Upper lobe of left lung (tissue), 6 donors: ENCODE data around the gene ITGAX. TPM values are rescaled to one million over a fixed set of nuclear protein-coding genes. Genes with fewer than 3 reads are reported as not detected.
"Not testable (repeated sequence)": the region's sequence is repeated elsewhere in the genome, so short reads cannot be mapped to it uniquely, and the experiment has no call there.

Source experiments
- ATAC-seq, 2 donors: fragments of 200-7000 bp; cut with Tn5 transposase; one replicate each; pipeline ENCODE4 v1.9.1; 2022; ENCODE audit warnings: mild to moderate bottlenecking in 2 of 2, moderate library complexity in 2 of 2; ENCODE audit not compliant: low FRiP score in 2 of 2
- DNase-seq, 2 donors: peaks; one replicate each; pipeline ENCODE4 v3.0.0-alpha.2; 2019 to 2020
- H3K27ac ChIP-seq, 4 donors: fragments of 200-600 bp; sonication (generic); one replicate each; pipeline ENCODE4 v1.5.1; 2016 to 2019
- H3K27me3 ChIP-seq, 4 donors: fragments of 200-600 bp; sonication (generic); one replicate each; pipeline ENCODE4 v1.5.1; 2017 to 2019
- H3K36me3 ChIP-seq, 4 donors: fragments of 200-600 bp; sonication (generic); one replicate each; pipeline ENCODE4 v1.5.1; 2016 to 2019
- H3K4me1 ChIP-seq, 4 donors: fragments of 200-600 bp; sonication (generic); one replicate each; pipeline ENCODE4 v1.5.1; 2018 to 2019
- H3K4me3 ChIP-seq, 4 donors: fragments of 200-600 bp; sonication (generic); one replicate each; pipeline ENCODE4 v1.5.1; 2017 to 2019; ENCODE audit warnings: mild to moderate bottlenecking in 2 of 4, moderate library complexity in 1 of 4
- H3K9me3 ChIP-seq, 4 donors: fragments of 200-600 bp; sonication (generic); one replicate each; pipeline ENCODE4 v1.5.1; 2018 to 2019
- EP300 ChIP-seq, 4 donors: sonication (generic); formaldehyde crosslinking; IDR thresholded peaks; one replicate each; pipeline ENCODE4 v1.5.1; 2017; ENCODE audit warnings: antibody characterized with exemption in 4 of 4, control low read depth in 2 of 4
- POLR2A ChIP-seq, 4 donors: fragments of 450-650 bp; IDR thresholded peaks; one replicate each; pipeline ENCODE4 v1.5.1; 2016 to 2017; ENCODE audit warnings: antibody characterized with exemption in 4 of 4, mild to moderate bottlenecking in 2 of 4
- POLR2AphosphoS5 ChIP-seq, 2 donors: sonication (generic); formaldehyde crosslinking; IDR thresholded peaks; one replicate each; pipeline ENCODE4 v1.5.1; 2017; ENCODE audit warnings: antibody characterized with exemption in 2 of 2
- WGBS, 2 donors: methylation state at CpG; one replicate each; pipeline ENCODE4 v1.1.5; 2017 to 2018; 5-methylcytosine and 5-hydroxymethylcytosine counted together
- total RNA-seq, 6 donors: library from RNA; depleted of rRNA in 4 of 6; stranded (reverse); fragments of >200 nt in 4 of 6; gene quantifications; one replicate each; pipeline versions ENCODE4 v1.1.0 to v1.2.1, GENCODE V29; 2016 to 2021
- TF ChIP-seq, protein P1 (sequence below), 6 experiments: fragments of 450-650 bp in 4 of 6; fragments of 200-600 bp in 2 of 6; sonication (generic) in 2 of 6; IDR thresholded peaks; one replicate each; pipeline ENCODE4 v1.5.1; 2016 to 2019; ENCODE audit warnings: antibody characterized with exemption in 6 of 6
- donor health status: DM: no; HTN: no; CAD: no; lungs with moderate emphysema.
- donor health status: DM: no; HTN: yes; CAD: no; lungs with severe emphysema.

The ITGAX gene
- total RNA-seq, 6 donors from 2014 or later: 24.0 to 318 (median 134) TPM

- TF ChIP-seq POLR2A (IDR thresholded peaks at IDR 0.05) (no peak), EP300 (IDR thresholded peaks at IDR 0.05) (no peak), POLR2AphosphoS5 (IDR thresholded peaks at IDR 0.05) (no peak)
- TF ChIP-seq, protein P1, sequence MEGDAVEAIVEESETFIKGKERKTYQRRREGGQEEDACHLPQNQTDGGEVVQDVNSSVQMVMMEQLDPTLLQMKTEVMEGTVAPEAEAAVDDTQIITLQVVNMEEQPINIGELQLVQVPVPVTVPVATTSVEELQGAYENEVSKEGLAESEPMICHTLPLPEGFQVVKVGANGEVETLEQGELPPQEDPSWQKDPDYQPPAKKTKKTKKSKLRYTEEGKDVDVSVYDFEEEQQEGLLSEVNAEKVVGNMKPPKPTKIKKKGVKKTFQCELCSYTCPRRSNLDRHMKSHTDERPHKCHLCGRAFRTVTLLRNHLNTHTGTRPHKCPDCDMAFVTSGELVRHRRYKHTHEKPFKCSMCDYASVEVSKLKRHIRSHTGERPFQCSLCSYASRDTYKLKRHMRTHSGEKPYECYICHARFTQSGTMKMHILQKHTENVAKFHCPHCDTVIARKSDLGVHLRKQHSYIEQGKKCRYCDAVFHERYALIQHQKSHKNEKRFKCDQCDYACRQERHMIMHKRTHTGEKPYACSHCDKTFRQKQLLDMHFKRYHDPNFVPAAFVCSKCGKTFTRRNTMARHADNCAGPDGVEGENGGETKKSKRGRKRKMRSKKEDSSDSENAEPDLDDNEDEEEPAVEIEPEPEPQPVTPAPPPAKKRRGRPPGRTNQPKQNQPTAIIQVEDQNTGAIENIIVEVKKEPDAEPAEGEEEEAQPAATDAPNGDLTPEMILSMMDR (IDR thresholded peaks at IDR 0.05): no peak
- 61 to 77% methylated on average over 1 of the region's 1 CpG for WGBS, 2 donors
- Histone ChIP-seq H3K9me3 (no peaks in the 10 kb centered on the region), H3K27ac (no peak overlapping the region), H3K27me3 (peaks cover 0 to 12% (median 0%) of the 10 kb centered on the region in 4 donors), H3K4me1 (peaks cover 0 to 9% (median 4%) of the 10 kb centered on the region in 4 donors), H3K4me3 (no peak overlapping the region), H3K36me3 (no peaks in the 10 kb centered on the region)
- ATAC-seq (no peak), DNase-seq (no peak)
Measured at GRCh38 chr16:31334934-31335333, 20.0 kb upstream of the ITGAX start.

DNA sequence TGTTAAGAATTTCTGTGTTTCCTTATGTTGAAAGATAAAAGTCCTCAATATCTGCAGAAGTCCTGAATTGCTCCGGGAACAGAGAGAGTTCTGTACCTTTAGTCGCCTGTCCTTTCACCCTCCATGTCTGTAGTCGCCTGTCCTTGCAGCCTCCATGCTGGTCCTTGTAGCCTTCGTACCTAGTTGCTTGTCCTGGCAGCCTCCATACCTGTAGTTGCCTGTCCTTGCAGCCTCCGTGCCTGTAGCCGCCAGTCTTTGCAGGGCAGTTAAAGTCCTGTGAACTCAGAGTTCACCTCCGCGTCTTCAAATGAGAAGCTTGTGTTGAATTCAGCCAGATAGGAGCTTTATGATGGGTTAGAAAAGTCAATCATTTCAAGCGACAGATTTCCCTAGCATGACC is 19.5 kb upstream of the ITGAX start:
- WGBS, 2 donors: 83 to 85% methylated on average over 9 of the region's 9 CpGs
- DNase-seq (no peak), ATAC-seq (no peak)
- H3K4me1 ChIP-seq: peaks cover 0 to 9% (median 4%) of the 10 kb centered on the region in 4 donors
- H3K27me3 ChIP-seq: peaks cover 0 to 9% (median 0%) of the 10 kb centered on the region in 4 donors
- TF ChIP-seq EP300 (IDR thresholded peaks at IDR 0.05) (no peak), POLR2AphosphoS5 (IDR thresholded peaks at IDR 0.05) (no peak), POLR2A (IDR thresholded peaks at IDR 0.05) (no peak)
- TF ChIP-seq, protein P1 (IDR thresholded peaks at IDR 0.05): no peak
- no peaks in the 10 kb centered on the region for H3K9me3 ChIP-seq
- no peak overlapping the region for H3K27ac ChIP-seq
- H3K36me3 ChIP-seq: no peaks in the 10 kb centered on the region
- no peak overlapping the region for H3K4me3 ChIP-seq

DNA sequence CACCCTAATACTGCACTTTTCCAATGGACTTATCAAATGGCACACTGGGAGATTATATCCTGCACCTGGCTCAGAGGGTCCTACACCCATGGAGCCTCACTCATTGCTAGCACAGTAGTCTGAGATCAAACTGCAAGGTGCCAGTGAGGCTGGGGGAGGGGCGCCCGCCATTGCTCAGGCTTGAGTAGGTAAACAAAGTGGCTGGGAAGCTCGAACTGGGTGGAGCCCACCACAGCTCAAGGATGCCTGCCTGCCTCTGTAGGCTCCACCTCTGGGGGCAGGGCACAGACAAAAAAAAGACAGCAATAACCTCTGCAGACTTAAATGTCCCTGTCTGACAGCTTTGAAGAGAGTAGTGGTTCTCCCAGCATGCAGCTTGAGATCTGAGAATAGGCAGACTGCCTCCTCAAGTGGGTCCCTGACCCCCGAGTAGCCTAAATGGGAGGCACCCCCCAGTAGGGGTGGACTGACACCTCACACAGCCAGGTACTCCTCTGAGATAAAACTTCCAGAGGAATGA is 16.8 kb upstream of the ITGAX start:
- not testable (repeated sequence) for H3K27ac ChIP-seq, H3K4me3 ChIP-seq, DNase-seq, ATAC-seq, H3K4me1 ChIP-seq, H3K27me3 ChIP-seq, H3K36me3 ChIP-seq, H3K9me3 ChIP-seq
- WGBS, 2 donors: 56 to 64% methylated on average over 3 to 4 of the region's 4 CpGs

- DNase-seq (no peak), ATAC-seq (no peak)
- no peaks in the 10 kb centered on the region for H3K9me3 ChIP-seq
- H3K4me1 ChIP-seq: no peaks in the 10 kb centered on the region
- H3K4me3 ChIP-seq: no peak overlapping the region
- no peaks in the 10 kb centered on the region for H3K36me3 ChIP-seq
- H3K27ac ChIP-seq: no peak overlapping the region
- H3K27me3 ChIP-seq: no peaks in the 10 kb centered on the region
- 51 to 64% methylated on average over 9 of the region's 9 CpGs for WGBS, 2 donors
- no peak for TF ChIP-seq EP300 (IDR thresholded peaks at IDR 0.05)
- no peak for TF ChIP-seq POLR2A (IDR thresholded peaks at IDR 0.05)
- TF ChIP-seq POLR2AphosphoS5 (IDR thresholded peaks at IDR 0.05): no peak
- TF ChIP-seq, protein P1 (IDR thresholded peaks at IDR 0.05): no peak
Measured at GRCh38 chr16:31344712-31345111, 10.3 kb upstream of the ITGAX start.

GRCh38 chr16:31347445-31347844 is 7.5 kb upstream of the ITGAX start:
- Histone ChIP-seq H3K4me1 (no peaks in the 10 kb centered on the region), H3K36me3 (no peaks in the 10 kb centered on the region), H3K4me3 (no peak overlapping the region), H3K27ac (no peak overlapping the region), H3K9me3 (no peaks in the 10 kb centered on the region), H3K27me3 (no peaks in the 10 kb centered on the region)
- ATAC-seq (no peak), DNase-seq (no peak)
- TF ChIP-seq EP300 (IDR thresholded peaks at IDR 0.05): no peak
- no peak for TF ChIP-seq POLR2AphosphoS5 (IDR thresholded peaks at IDR 0.05)
- no peak for TF ChIP-seq POLR2A (IDR thresholded peaks at IDR 0.05)
- TF ChIP-seq, protein P1 (IDR thresholded peaks at IDR 0.05): no peak
- WGBS, 2 donors: 67 to 77% methylated on average over 5 of the region's 5 CpGs
